WTC11 (cell line): ENCODE data around the gene ELAPOR1. TPM values are rescaled to one million over a fixed set of nuclear protein-coding genes. Genes with fewer than 3 reads are reported as not detected.
A peak's percentile ranks its signal among the peaks of the same experiment; 100 is the strongest.

ENCODE experiments used
- ATAC-seq: fragments of 200-7000 bp; cut with Tn5 transposase; 2 replicates; pipeline ENCODE4 v1.10.0; 2021; ENCODE audit warnings: mild to moderate bottlenecking, moderate library complexity
- CTCF ChIA-PET: fragments of 300-600 bp; sonication (Branson Sonifier 250); formaldehyde crosslinking; loops from one replicate; lab custom pipeline; 2021; ENCODE audit warnings: antibody characterized with exemption; lab: Charles Lee
- POLR2A ChIA-PET: fragments of 350-600 bp; sonication (Branson Sonifier 250); formaldehyde crosslinking; loops from one replicate; lab custom pipeline; 2021; ENCODE audit warnings: antibody characterized with exemption; lab: Charles Lee
- DNase-seq: peaks from one replicate; pipeline ENCODE4 v3.0.0; 2021; ENCODE audit warnings: low spot score
- H3K27ac Mint-ChIP-seq: 2 replicates; pipeline ENCODE4 v1.8.0; 2021; ENCODE audit warnings: mixed read lengths
- H3K27me3 Mint-ChIP-seq: 2 replicates; pipeline ENCODE4 v1.8.0; 2021; ENCODE audit warnings: low read depth, mild to moderate bottlenecking, moderate library complexity, mixed read lengths
- H3K36me3 Mint-ChIP-seq: 2 replicates; pipeline ENCODE4 v1.8.0; 2021; ENCODE audit warnings: mixed read lengths
- H3K4me1 Mint-ChIP-seq: 2 replicates; pipeline ENCODE4 v1.8.0; 2022; ENCODE audit warnings: mixed read lengths
- H3K4me3 Mint-ChIP-seq: 2 replicates; pipeline ENCODE4 v1.8.0; 2021; ENCODE audit warnings: mild to moderate bottlenecking, moderate library complexity, mixed read lengths
- H3K9me3 Mint-ChIP-seq: 2 replicates; pipeline ENCODE4 v1.8.0; 2021; ENCODE audit warnings: mixed read lengths
- AFF4 ChIP-seq: sonication (generic); formaldehyde crosslinking; IDR thresholded peaks from 2 replicates; pipeline ENCODE4 v1.8.1; 2023; ENCODE audit warnings: mild to moderate bottlenecking, missing genetic modification reagents, borderline replicate concordance
- CREB1 ChIP-seq: sonication (generic); formaldehyde crosslinking; IDR thresholded peaks from 2 replicates; pipeline ENCODE4 v1.8.0; 2023; ENCODE audit warnings: mild to moderate bottlenecking, missing genetic modification reagents
- E2F1 ChIP-seq: sonication (generic); formaldehyde crosslinking; IDR thresholded peaks from 2 replicates; pipeline ENCODE4 v1.8.0; 2022; ENCODE audit warnings: mild to moderate bottlenecking, missing genetic modification reagents
- EMX1 ChIP-seq: fragments of 250-450 bp; sonication (Bioruptor Pico); IDR thresholded peaks from 2 replicates; pipeline ENCODE4 v1.8.0; 2021; ENCODE audit warnings: mild to moderate bottlenecking
- ERG ChIP-seq: fragments of 250-450 bp; sonication (Bioruptor Pico); IDR thresholded peaks from 2 replicates; pipeline ENCODE4 v1.8.0; 2021; ENCODE audit warnings: mild to moderate bottlenecking
- FOXK1 ChIP-seq: sonication (generic); formaldehyde crosslinking; IDR thresholded peaks from 2 replicates; pipeline ENCODE4 v1.8.0; 2022; ENCODE audit warnings: mild to moderate bottlenecking, moderate library complexity, missing genetic modification reagents
- GABPB1 ChIP-seq: sonication (generic); formaldehyde crosslinking; IDR thresholded peaks from 2 replicates; pipeline ENCODE4 v1.8.1; 2023; ENCODE audit warnings: mild to moderate bottlenecking, missing genetic modification reagents
- MYBL2 ChIP-seq: sonication (generic); formaldehyde crosslinking; IDR thresholded peaks from 2 replicates; pipeline ENCODE4 v1.8.1; 2023; ENCODE audit warnings: mild to moderate bottlenecking, moderate library complexity, missing genetic modification reagents
- NFE2L1 ChIP-seq: sonication (generic); formaldehyde crosslinking; IDR thresholded peaks from 2 replicates; pipeline ENCODE4 v1.8.1; 2023; ENCODE audit warnings: missing genetic modification reagents
- NR1H2 ChIP-seq: sonication (generic); formaldehyde crosslinking; IDR thresholded peaks from 2 replicates; pipeline ENCODE4 v1.9.0; 2021; ENCODE audit warnings: mild to moderate bottlenecking, moderate library complexity, missing genetic modification reagents
- NR2C2 ChIP-seq: sonication (generic); formaldehyde crosslinking; IDR thresholded peaks from 2 replicates; pipeline ENCODE4 v1.8.0; 2022; ENCODE audit warnings: mild to moderate bottlenecking, missing genetic modification reagents
- NR3C1 ChIP-seq: sonication (generic); formaldehyde crosslinking; conservative IDR thresholded peaks from 2 replicates; pipeline ENCODE4 v1.8.1; 2023; ENCODE audit warnings: low read depth, mild to moderate bottlenecking, missing genetic modification reagents
- RELA ChIP-seq: sonication (generic); formaldehyde crosslinking; IDR thresholded peaks from 2 replicates; pipeline ENCODE4 v1.8.1; 2022; ENCODE audit warnings: missing genetic modification reagents, mild to moderate bottlenecking, borderline replicate concordance
- TP53 ChIP-seq: sonication (generic); formaldehyde crosslinking; IDR thresholded peaks from 2 replicates; pipeline ENCODE4 v1.8.1; 2023; ENCODE audit warnings: mild to moderate bottlenecking, missing genetic modification reagents
- ZBTB21 ChIP-seq: sonication (generic); formaldehyde crosslinking; IDR thresholded peaks from 2 replicates; pipeline ENCODE4 v1.8.1; 2023; ENCODE audit warnings: mild to moderate bottlenecking, missing genetic modification reagents, borderline replicate concordance
- ZNF138 ChIP-seq: sonication (generic); formaldehyde crosslinking; conservative IDR thresholded peaks from 2 replicates; pipeline ENCODE4 v1.8.1; 2022; ENCODE audit warnings: mild to moderate bottlenecking, moderate library complexity, missing genetic modification reagents
- ZNF423 ChIP-seq: fragments of 250-450 bp; sonication (Bioruptor Pico); IDR thresholded peaks from 2 replicates; pipeline ENCODE4 v2.1.2; 2022; ENCODE audit warnings: mild to moderate bottlenecking, moderate library complexity
- total RNA-seq: library from RNA; stranded (reverse); gene quantifications from 3 replicates; pipeline ENCODE4 v1.2.3, GENCODE V29; 2021
- TF ChIP-seq, protein P1 (sequence below): sonication (generic); formaldehyde crosslinking; IDR thresholded peaks from 2 replicates; pipeline ENCODE4 v1.8.1; 2023; ENCODE audit warnings: mild to moderate bottlenecking, missing genetic modification reagents, moderate library complexity
- TF ChIP-seq, protein P2 (sequence below): sonication (generic); formaldehyde crosslinking; IDR thresholded peaks from 2 replicates; pipeline ENCODE4 v1.8.0; 2022; ENCODE audit warnings: mild to moderate bottlenecking, missing genetic modification reagents
- TF ChIP-seq, protein P3 (sequence below): fragments of 250-450 bp; sonication (Bioruptor Pico); IDR thresholded peaks from 2 replicates; pipeline ENCODE4 v2.1.2; 2022; ENCODE audit warnings: mild to moderate bottlenecking, moderate library complexity
- TF ChIP-seq, protein P4 (sequence below): sonication (generic); formaldehyde crosslinking; IDR thresholded peaks from 2 replicates; pipeline ENCODE4 v1.8.1; 2023; ENCODE audit warnings: mild to moderate bottlenecking, missing genetic modification reagents
- TF ChIP-seq, protein P5 (sequence below): sonication (generic); formaldehyde crosslinking; IDR thresholded peaks from 2 replicates; pipeline ENCODE4 v1.8.1; 2023; ENCODE audit warnings: mild to moderate bottlenecking, moderate library complexity, missing genetic modification reagents

Gene ELAPOR1
- total RNA-seq, 1 experiment from 2014 or later: 1.1 TPM

DNA sequence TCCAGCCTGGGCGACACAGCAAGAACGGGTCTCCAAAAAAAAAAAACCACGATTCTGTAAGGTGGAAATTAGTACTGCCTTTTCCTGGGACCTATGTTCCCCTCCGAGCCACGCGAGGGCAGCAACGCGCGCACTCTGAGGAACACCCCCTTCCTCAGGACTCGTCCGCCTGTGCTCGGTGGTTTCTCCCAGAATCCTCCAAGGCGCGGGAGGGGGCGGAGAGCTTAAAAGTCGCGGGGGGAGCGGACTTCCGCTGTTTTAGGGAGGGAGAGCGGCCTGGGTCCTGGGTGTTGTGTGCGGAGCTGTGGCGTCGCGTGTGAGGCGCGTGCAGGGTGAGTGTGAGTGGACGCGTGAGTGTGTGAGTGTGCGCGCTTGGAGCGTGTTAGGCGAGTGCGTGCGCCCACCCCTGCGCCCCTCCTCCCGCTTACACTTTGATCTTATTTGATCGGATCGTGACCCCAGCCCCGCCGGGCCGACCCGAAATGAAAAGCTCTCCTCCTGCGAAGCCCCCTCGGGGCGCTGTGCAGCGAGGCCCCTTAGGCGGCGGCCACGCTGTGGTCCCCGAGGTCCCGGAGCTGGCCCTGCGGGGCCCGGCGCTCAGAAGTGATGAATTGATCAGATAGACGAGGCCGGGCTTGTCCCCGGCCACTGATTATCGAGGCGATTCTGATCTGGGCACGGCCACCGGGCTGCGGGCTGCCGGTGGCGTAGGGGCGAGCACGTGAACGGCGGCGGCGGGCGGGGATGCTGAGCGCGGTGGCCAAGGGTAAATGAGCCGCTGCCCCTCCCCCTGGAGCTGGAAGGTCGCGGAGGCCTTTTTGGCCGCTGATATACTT lies 13.8 kb upstream of the ELAPOR1 start:
- Mint-ChIP-seq H3K4me3 (peak overlapping the region; percentile 98), H3K36me3 (peaks cover 6% of the 10 kb centered on the region; the same call in 1 of the 2 replicates), H3K4me1 (0 out of 2 replicates have a peak, but pooled peaks cover 3% of the 10 kb centered on the region), H3K27me3 (peaks cover under 1% of the 10 kb centered on the region), H3K9me3 (no peaks in the 10 kb centered on the region), H3K27ac (peak overlapping the region; percentile 98)
- DNase-seq: peak; percentile 96
- peak; percentile 95 for ATAC-seq
- ChIA-PET CTCF (interaction anchor here (0.5 to 2.8 kb wide), 30 partner anchors 9 to 432 kb away, joined by 3 to 58 read pairs (median 4); partner anchors contain the start of genes CLCC1, ELAPOR1, SARS1 and SORT1), POLR2A (interaction anchor here (0.5 to 2.1 kb wide), 16 partner anchors 8 to 505 kb away, joined by 3 to 19 read pairs (median 4); partner anchors contain the start of genes CELSR2, ELAPOR1, PRPF38B and SARS1)
- TF ChIP-seq MYBL2 (CRISPR knock-in tag) (no peak), CREB1 (CRISPR knock-in tag) (no peak; the same call in none of the 2 replicates), NR2C2 (peak; percentile 68; the same call in 1 of the 2 replicates), ERG (CRISPR knock-in tag) (peak; percentile 93), GABPB1 (CRISPR knock-in tag) (peak; percentile 84), RELA (peak; percentile 91), NFE2L1 (CRISPR knock-in tag) (peak; percentile 87; the same call in 1 of the 2 replicates), EMX1 (CRISPR knock-in tag) (peak; percentile 93), ZBTB21 (no peak), AFF4 (CRISPR knock-in tag) (0 out of 2 replicates have a peak, but pooled peaks have one; percentile 26), E2F1 (CRISPR knock-in tag) (peak; percentile 66; the same call in 1 of the 2 replicates), ZNF423 (CRISPR knock-in tag) (no peak), ZNF138 (CRISPR knock-in tag) (no peak), NR1H2 (no peak), FOXK1 (CRISPR knock-in tag) (peak; percentile 89), TP53 (CRISPR knock-in tag) (no peak), NR3C1 (CRISPR knock-in tag) (no peak)
- TF ChIP-seq, protein P1, sequence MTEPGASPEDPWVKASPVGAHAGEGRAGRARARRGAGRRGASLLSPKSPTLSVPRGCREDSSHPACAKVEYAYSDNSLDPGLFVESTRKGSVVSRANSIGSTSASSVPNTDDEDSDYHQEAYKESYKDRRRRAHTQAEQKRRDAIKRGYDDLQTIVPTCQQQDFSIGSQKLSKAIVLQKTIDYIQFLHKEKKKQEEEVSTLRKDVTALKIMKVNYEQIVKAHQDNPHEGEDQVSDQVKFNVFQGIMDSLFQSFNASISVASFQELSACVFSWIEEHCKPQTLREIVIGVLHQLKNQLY (CRISPR knock-in tag): peak; percentile 58; the same call in 1 of the 2 replicates
- TF ChIP-seq, protein P2, sequence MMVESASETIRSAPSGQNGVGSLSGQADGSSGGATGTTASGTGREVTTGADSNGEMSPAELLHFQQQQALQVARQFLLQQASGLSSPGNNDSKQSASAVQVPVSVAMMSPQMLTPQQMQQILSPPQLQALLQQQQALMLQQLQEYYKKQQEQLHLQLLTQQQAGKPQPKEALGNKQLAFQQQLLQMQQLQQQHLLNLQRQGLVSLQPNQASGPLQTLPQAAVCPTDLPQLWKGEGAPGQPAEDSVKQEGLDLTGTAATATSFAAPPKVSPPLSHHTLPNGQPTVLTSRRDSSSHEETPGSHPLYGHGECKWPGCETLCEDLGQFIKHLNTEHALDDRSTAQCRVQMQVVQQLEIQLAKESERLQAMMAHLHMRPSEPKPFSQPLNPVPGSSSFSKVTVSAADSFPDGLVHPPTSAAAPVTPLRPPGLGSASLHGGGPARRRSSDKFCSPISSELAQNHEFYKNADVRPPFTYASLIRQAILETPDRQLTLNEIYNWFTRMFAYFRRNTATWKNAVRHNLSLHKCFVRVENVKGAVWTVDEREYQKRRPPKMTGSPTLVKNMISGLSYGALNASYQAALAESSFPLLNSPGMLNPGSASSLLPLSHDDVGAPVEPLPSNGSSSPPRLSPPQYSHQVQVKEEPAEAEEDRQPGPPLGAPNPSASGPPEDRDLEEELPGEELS (CRISPR knock-in tag): peak; percentile 94
- TF ChIP-seq, protein P3, sequence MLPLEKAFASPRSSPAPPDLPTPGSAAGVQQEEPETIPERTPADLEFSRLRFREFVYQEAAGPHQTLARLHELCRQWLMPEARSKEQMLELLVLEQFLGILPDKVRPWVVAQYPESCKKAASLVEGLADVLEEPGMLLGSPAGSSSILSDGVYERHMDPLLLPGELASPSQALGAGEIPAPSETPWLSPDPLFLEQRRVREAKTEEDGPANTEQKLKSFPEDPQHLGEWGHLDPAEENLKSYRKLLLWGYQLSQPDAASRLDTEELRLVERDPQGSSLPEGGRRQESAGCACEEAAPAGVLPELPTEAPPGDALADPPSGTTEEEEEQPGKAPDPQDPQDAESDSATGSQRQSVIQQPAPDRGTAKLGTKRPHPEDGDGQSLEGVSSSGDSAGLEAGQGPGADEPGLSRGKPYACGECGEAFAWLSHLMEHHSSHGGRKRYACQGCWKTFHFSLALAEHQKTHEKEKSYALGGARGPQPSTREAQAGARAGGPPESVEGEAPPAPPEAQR: no peak
- TF ChIP-seq, protein P4, sequence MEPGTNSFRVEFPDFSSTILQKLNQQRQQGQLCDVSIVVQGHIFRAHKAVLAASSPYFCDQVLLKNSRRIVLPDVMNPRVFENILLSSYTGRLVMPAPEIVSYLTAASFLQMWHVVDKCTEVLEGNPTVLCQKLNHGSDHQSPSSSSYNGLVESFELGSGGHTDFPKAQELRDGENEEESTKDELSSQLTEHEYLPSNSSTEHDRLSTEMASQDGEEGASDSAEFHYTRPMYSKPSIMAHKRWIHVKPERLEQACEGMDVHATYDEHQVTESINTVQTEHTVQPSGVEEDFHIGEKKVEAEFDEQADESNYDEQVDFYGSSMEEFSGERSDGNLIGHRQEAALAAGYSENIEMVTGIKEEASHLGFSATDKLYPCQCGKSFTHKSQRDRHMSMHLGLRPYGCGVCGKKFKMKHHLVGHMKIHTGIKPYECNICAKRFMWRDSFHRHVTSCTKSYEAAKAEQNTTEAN: peak; percentile 99
- TF ChIP-seq, protein P5, sequence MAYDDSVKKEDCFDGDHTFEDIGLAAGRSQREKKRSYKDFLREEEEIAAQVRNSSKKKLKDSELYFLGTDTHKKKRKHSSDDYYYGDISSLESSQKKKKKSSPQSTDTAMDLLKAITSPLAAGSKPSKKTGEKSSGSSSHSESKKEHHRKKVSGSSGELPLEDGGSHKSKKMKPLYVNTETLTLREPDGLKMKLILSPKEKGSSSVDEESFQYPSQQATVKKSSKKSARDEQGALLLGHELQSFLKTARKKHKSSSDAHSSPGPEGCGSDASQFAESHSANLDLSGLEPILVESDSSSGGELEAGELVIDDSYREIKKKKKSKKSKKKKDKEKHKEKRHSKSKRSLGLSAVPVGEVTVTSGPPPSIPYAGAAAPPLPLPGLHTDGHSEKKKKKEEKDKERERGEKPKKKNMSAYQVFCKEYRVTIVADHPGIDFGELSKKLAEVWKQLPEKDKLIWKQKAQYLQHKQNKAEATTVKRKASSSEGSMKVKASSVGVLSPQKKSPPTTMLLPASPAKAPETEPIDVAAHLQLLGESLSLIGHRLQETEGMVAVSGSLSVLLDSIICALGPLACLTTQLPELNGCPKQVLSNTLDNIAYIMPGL: peak; percentile 92
